Stomach (tissue), 9 donors: Measurements from ENCODE around the gene DPH7. TPM values are rescaled to one million over a fixed set of nuclear protein-coding genes. Genes with fewer than 3 reads are reported as not detected.

Experiments
- DNase-seq, 2 donors: peaks; one replicate each; pipeline versions ENCODE4 v3.0.0 to v3.0.0-alpha.2; 2013 to 2019
- H3K27ac ChIP-seq, 5 donors: fragments of 200-600 bp in 4 of 5; sonication (generic) in 4 of 5; one replicate each; pipeline ENCODE4 v1.5.1; 2013 to 2019; ENCODE audit warnings: mild to moderate bottlenecking in 1 of 5, moderate library complexity in 1 of 5
- H3K27me3 ChIP-seq, 3 donors: fragments of 200-600 bp; sonication (generic); one replicate each; pipeline ENCODE4 v1.5.1; 2017 to 2019; ENCODE audit warnings: mixed run types in 1 of 3
- H3K36me3 ChIP-seq, 4 donors: fragments of 200-600 bp; sonication (generic); 1 replicate in 3 of 4; 2 replicates in 1 of 4; pipeline ENCODE4 v1.5.1; 2016 to 2019
- H3K4me1 ChIP-seq, 4 donors: fragments of 200-600 bp; sonication (generic); one replicate each; pipeline ENCODE4 v1.5.1; 2016 to 2019
- H3K4me3 ChIP-seq, 4 donors: fragments of 200-600 bp; sonication (generic) in 3 of 4; one replicate each; pipeline ENCODE4 v1.5.1; 2016 to 2019; ENCODE audit warnings: mild to moderate bottlenecking in 1 of 4
- H3K9me3 ChIP-seq, 4 donors: fragments of 200-600 bp; sonication (generic); one replicate each; pipeline ENCODE4 v1.5.1; 2016 to 2019
- CTCF ChIP-seq, 7 experiments: fragments of 450-650 bp in 4 of 7; fragments of 200-600 bp in 3 of 7; sonication (generic) in 3 of 7; IDR thresholded peaks; one replicate each; pipeline ENCODE4 v1.5.1; 2016 to 2019; ENCODE audit warnings: antibody characterized with exemption in 7 of 7, control low read depth in 2 of 7, mild to moderate bottlenecking in 1 of 7
- EP300 ChIP-seq: sonication (generic); formaldehyde crosslinking; IDR thresholded peaks from one replicate; pipeline ENCODE4 v1.6.1; 2017; ENCODE audit warnings: antibody characterized with exemption
- POLR2A ChIP-seq, 4 donors: fragments of 450-650 bp; IDR thresholded peaks; one replicate each; pipeline ENCODE4 v1.6.1; 2016; ENCODE audit warnings: antibody characterized with exemption in 4 of 4, control low read depth in 2 of 4, mild to moderate bottlenecking in 1 of 4, moderate library complexity in 1 of 4
- POLR2AphosphoS5 ChIP-seq, 3 donors: sonication (generic); formaldehyde crosslinking; IDR thresholded peaks; one replicate each; pipeline ENCODE4 v1.6.1; 2016; ENCODE audit warnings: antibody characterized with exemption in 3 of 3
- WGBS, 5 donors: extraction: QIAGEN DNeasy Blood & Tissue Kit in 3 of 5; methylation state at CpG; one replicate each; pipeline versions ENCODE4 v1.1.5 to v1.1.7; 2013 to 2018; 5-methylcytosine and 5-hydroxymethylcytosine counted together
- intact Hi-C: fragments of 100-400 bp; cut with DNase I; formaldehyde crosslinking; loops from one replicate; pipeline ENCODE4 v1.15.1; 2023; ENCODE audit warnings: low total_unique reads
- polyA plus RNA-seq, 3 donors: library from polyadenylated mRNA; stranded (reverse); fragments of 200-250 nt; gene quantifications; one replicate each; pipeline ENCODE4 v1.2.3, GENCODE V29; 2013
- total RNA-seq, 5 donors: library from RNA; depleted of rRNA; stranded (reverse); fragments of >200 nt; gene quantifications; one replicate each; pipeline versions ENCODE4 v1.1.0 to v1.2.3, GENCODE V29; 2014 to 2016
- donor health status: healthy with polysubstance abuse.
- donor health status: Bipolar disorder and iron deficiency.
- donor health status: healthy.

Gene DPH7
- total and polyA plus RNA-seq, 8 donors = 14.3 to 134 (median 23.8) TPM

- WGBS, 5 donors = 72 to 82% (median 75%) methylated on average over 10 of the region's 10 CpGs
- peak overlapping the region in 4 of 5 donors; percentile 44 to 62 (median 56) for H3K27ac ChIP-seq
- no peak for DNase-seq
Measured at GRCh38 chr9:137545123-137545522, 33.6 kb downstream of the DPH7 start.

GRCh38 chr9:137544176-137544760 is 34.5 kb downstream of the DPH7 start:
- Histone ChIP-seq H3K36me3 (peaks cover 8 to 54% (median 45%) of the 10 kb centered on the region in 4 donors), H3K27ac (peak overlapping the region; percentile 25 to 62 (median 53)), H3K4me1 (peaks cover 3 to 22% (median 21%) of the 10 kb centered on the region in 4 donors), H3K4me3 (no peak overlapping the region), H3K9me3 (no peaks in the 10 kb centered on the region), H3K27me3 (no peaks in the 10 kb centered on the region)
- no peak for DNase-seq
- 80 to 84% (median 82%) methylated on average over 12 of the region's 12 CpGs for WGBS, 5 donors
- intact Hi-C loops = no loop called here
- TF ChIP-seq POLR2AphosphoS5 (IDR thresholded peaks at IDR 0.05) (no peak), CTCF (IDR thresholded peaks at IDR 0.05) (no peak)

More at GRCh38 chr9:137545123-137545522, 33.6 kb downstream of the DPH7 start:
- peaks cover 9 to 31% (median 29%) of the 10 kb centered on the region in 4 donors for H3K4me1 ChIP-seq
- H3K4me3 ChIP-seq = no peak overlapping the region
- intact Hi-C loops = no loop called here
- peaks cover 8 to 45% (median 36%) of the 10 kb centered on the region in 4 donors for H3K36me3 ChIP-seq
- H3K27me3 ChIP-seq = no peaks in the 10 kb centered on the region
- TF ChIP-seq POLR2A (IDR thresholded peaks at IDR 0.05) = no peak
- TF ChIP-seq EP300 = no peak
- no peak for TF ChIP-seq POLR2AphosphoS5 (IDR thresholded peaks at IDR 0.05)
- no peak for TF ChIP-seq CTCF (IDR thresholded peaks at IDR 0.05)
- H3K9me3 ChIP-seq = no peaks in the 10 kb centered on the region

- Histone ChIP-seq H3K27ac (no peak overlapping the region), H3K36me3 (peaks cover 8 to 62% (median 54%) of the 10 kb centered on the region in 4 donors), H3K4me3 (no peak overlapping the region), H3K27me3 (no peaks in the 10 kb centered on the region), H3K4me1 (peaks cover 3 to 13% (median 12%) of the 10 kb centered on the region in 4 donors), H3K9me3 (no peaks in the 10 kb centered on the region)
- no peak for TF ChIP-seq POLR2AphosphoS5 (IDR thresholded peaks at IDR 0.05)
- TF ChIP-seq POLR2A (IDR thresholded peaks at IDR 0.05) = no peak
- TF ChIP-seq EP300 = no peak
- TF ChIP-seq CTCF (IDR thresholded peaks at IDR 0.05) = no peak
- intact Hi-C loops = no loop called here
- 90 to 97% (median 95%) methylated on average over 24 to 25 of the region's 25 CpGs for WGBS, 5 donors
- DNase-seq = no peak
Measured at GRCh38 chr9:137543237-137543963, 35.3 kb downstream of the DPH7 start.

- no peak for TF ChIP-seq POLR2A (IDR thresholded peaks at IDR 0.05)
- no peak for TF ChIP-seq CTCF (IDR thresholded peaks at IDR 0.05)
- no peak for TF ChIP-seq POLR2AphosphoS5 (IDR thresholded peaks at IDR 0.05)
- TF ChIP-seq EP300 = no peak
- no peaks in the 10 kb centered on the region for H3K9me3 ChIP-seq
- DNase-seq = no peak
- no peak overlapping the region for H3K4me3 ChIP-seq
- peaks cover 2 to 5% (median 3%) of the 10 kb centered on the region in 4 donors for H3K4me1 ChIP-seq
- H3K36me3 ChIP-seq = peaks cover 8 to 71% (median 63%) of the 10 kb centered on the region in 4 donors
- no peaks in the 10 kb centered on the region for H3K27me3 ChIP-seq
- intact Hi-C loops = no loop called here
- no peak overlapping the region for H3K27ac ChIP-seq
- WGBS, 5 donors = 88 to 92% (median 92%) methylated on average over 20 of the region's 20 CpGs
Measured at GRCh38 chr9:137542486-137542885, 36.2 kb downstream of the DPH7 start.
